HG03108 (cell line): ENCODE data around the gene PLEKHA8.
"Not testable (repeated sequence)": the region's sequence is repeated elsewhere in the genome, so short reads cannot be mapped to it uniquely, and the experiment has no call there.

Experiments
- ATAC-seq: cut with Tn5 transposase; IDR thresholded peaks from one replicate; pipeline ENCODE4 v1.9.1; 2021; ENCODE audit warnings: moderate library complexity; ENCODE audit not compliant: unreplicated experiment

The PLEKHA8 gene

GRCh38 chr7:30098599-30098998 is 70.4 kb downstream of the PLEKHA8 start:
- ATAC-seq: not testable (repeated sequence)

- ATAC-seq: no peak
Observed at GRCh38 chr7:30102281-30102680, 74.1 kb downstream of the PLEKHA8 start.

- ATAC-seq: no peak
Observed at GRCh38 chr7:30104157-30104556, 75.9 kb downstream of the PLEKHA8 start.

GRCh38 chr7:30112103-30112713 is 84.0 kb downstream of the PLEKHA8 start:
- ATAC-seq: no peak

- no peak for ATAC-seq
Observed at GRCh38 chr7:30113144-30113543, 84.9 kb downstream of the PLEKHA8 start.

- ATAC-seq: no peak
Observed at GRCh38 chr7:30114536-30115238, 86.5 kb downstream of the PLEKHA8 start.

- ATAC-seq: no peak
Observed at GRCh38 chr7:30115709-30116297, 87.6 kb downstream of the PLEKHA8 start.

GRCh38 chr7:30116771-30117170 is 88.6 kb downstream of the PLEKHA8 start:
- no peak for ATAC-seq

- no peak for ATAC-seq
Observed at GRCh38 chr7:30117896-30118295, 89.7 kb downstream of the PLEKHA8 start.

GRCh38 chr7:30119890-30120577 is 91.8 kb downstream of the PLEKHA8 start:
- ATAC-seq: no peak

- ATAC-seq: peak; percentile 6
Observed at GRCh38 chr7:30133736-30134610, 105.8 kb downstream of the PLEKHA8 start.

- peak; percentile 82 for ATAC-seq
Observed at GRCh38 chr7:30134611-30135300, 106.5 kb downstream of the PLEKHA8 start, which contains the start of gene MTURN. MTURN (plus strand) TSS chr7:30134986; CDS start chr7:30135137, 151 bp downstream.

GRCh38 chr7:30135301-30136116 is 107.3 kb downstream of the PLEKHA8 start:
- ATAC-seq: peak; percentile 25

GRCh38 chr7:30136117-30136731 is 108.0 kb downstream of the PLEKHA8 start:
- no peak for ATAC-seq

- no peak for ATAC-seq
Observed at GRCh38 chr7:30136743-30137485, 108.7 kb downstream of the PLEKHA8 start.

GRCh38 chr7:30139836-30140384 is 111.7 kb downstream of the PLEKHA8 start:
- ATAC-seq: no peak

GRCh38 chr7:30140456-30140855 is 112.2 kb downstream of the PLEKHA8 start:
- ATAC-seq: no peak

GRCh38 chr7:30142710-30143109 is 114.5 kb downstream of the PLEKHA8 start:
- no peak for ATAC-seq
